PC-3 (cell line): ENCODE results near the gene TMEM181.

Experiments
- EZH2 ChIP-seq: fragments of 300-600 bp; sonication (generic); IDR thresholded peaks from one replicate; pipeline ENCODE4 v1.6.1; 2017; ENCODE audit warnings: antibody characterized with exemption, mild to moderate bottlenecking, low read length; ENCODE audit not compliant: unreplicated experiment
- EZH2phosphoT487 ChIP-seq: fragments of 300-600 bp; sonication (generic); IDR thresholded peaks from 2 replicates; pipeline ENCODE4 v1.6.1; 2018; ENCODE audit warnings: mild to moderate bottlenecking, antibody characterized with exemption, low read length, borderline replicate concordance
- TF ChIP-seq, protein P1 (sequence below): fragments of 300-600 bp; sonication (generic); conservative IDR thresholded peaks from 2 replicates; pipeline ENCODE4 v1.5.1; 2017; ENCODE audit warnings: antibody characterized with exemption, low read depth, mild to moderate bottlenecking, low read length

DNA sequence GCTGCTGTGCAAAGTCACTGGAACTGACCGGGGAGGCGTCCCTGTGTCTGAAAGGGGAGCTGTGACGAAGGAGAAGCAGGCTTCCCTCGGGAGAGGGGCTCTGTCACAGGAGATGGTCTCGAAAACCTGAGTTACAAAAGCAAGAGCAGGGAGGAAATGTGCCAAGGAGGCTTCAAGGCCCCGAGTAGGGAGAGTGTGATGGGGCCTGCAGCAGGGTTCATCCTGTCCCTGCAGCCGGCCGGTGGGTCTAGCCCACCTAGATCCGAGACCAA lies 68.0 kb downstream of the TMEM181 start:
- TF ChIP-seq EZH2phosphoT487 = no peak
- TF ChIP-seq, protein P1, sequence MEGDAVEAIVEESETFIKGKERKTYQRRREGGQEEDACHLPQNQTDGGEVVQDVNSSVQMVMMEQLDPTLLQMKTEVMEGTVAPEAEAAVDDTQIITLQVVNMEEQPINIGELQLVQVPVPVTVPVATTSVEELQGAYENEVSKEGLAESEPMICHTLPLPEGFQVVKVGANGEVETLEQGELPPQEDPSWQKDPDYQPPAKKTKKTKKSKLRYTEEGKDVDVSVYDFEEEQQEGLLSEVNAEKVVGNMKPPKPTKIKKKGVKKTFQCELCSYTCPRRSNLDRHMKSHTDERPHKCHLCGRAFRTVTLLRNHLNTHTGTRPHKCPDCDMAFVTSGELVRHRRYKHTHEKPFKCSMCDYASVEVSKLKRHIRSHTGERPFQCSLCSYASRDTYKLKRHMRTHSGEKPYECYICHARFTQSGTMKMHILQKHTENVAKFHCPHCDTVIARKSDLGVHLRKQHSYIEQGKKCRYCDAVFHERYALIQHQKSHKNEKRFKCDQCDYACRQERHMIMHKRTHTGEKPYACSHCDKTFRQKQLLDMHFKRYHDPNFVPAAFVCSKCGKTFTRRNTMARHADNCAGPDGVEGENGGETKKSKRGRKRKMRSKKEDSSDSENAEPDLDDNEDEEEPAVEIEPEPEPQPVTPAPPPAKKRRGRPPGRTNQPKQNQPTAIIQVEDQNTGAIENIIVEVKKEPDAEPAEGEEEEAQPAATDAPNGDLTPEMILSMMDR = no peak
- TF ChIP-seq EZH2 = no peak
